ENCODE results near the gene RAF1. TPM values are rescaled to one million over a fixed set of nuclear protein-coding genes. Genes with fewer than 3 reads are reported as not detected.

The RAF1 gene
- total RNA-seq = 46.6 and 52.0 TPM in 2 replicates

DNA sequence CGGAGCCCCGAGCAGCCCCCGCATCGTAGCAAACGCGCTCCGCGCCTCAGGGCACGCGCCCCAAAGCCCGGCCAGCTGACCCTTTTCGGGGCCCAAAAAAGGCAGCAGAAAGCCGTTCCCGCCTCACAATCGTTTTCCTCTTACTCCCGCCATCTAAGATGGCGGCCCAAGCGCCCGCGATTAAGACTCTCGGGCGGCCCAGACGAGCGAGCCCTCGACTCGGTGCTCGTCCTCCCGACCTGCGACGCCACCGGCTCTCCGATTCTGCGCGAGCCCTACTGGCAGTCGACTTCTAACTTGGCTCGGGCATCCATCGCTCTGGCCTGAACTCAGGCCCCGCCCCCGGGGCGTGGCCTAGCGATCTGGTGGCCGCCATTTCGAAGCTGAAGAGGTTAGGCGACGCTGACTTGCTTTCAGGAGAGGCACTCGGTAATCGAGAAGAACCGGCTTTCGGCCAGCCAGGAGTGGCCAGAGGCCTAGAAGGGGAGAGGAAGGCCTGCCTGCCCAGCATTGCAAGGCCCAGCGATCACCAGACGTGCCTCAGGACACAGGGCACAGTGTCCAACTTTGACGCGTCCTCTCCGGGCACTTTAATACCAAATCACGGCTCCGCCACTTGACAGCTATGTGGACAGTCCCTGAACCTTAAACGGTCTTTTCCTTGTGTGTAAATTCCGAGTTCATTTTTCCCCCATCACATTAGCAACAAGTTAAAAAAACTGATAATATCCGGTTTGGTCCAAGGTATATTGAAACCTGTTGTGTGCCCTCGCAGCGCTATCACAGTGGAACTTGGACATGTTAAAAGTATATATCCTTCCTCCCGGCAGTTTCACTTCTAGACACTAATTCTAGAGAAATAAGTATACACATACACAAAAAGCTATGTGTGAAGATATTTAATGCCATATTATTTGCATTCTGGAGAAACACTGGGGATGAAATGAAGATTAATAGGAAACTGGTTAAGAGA is at the start of gene RAF1:
Gene RAF1, minus strand, starts transcription at position 182 of the 973 bp plus-strand sequence. CDS start 45,396 bp downstream, outside the sequence.

DNA sequence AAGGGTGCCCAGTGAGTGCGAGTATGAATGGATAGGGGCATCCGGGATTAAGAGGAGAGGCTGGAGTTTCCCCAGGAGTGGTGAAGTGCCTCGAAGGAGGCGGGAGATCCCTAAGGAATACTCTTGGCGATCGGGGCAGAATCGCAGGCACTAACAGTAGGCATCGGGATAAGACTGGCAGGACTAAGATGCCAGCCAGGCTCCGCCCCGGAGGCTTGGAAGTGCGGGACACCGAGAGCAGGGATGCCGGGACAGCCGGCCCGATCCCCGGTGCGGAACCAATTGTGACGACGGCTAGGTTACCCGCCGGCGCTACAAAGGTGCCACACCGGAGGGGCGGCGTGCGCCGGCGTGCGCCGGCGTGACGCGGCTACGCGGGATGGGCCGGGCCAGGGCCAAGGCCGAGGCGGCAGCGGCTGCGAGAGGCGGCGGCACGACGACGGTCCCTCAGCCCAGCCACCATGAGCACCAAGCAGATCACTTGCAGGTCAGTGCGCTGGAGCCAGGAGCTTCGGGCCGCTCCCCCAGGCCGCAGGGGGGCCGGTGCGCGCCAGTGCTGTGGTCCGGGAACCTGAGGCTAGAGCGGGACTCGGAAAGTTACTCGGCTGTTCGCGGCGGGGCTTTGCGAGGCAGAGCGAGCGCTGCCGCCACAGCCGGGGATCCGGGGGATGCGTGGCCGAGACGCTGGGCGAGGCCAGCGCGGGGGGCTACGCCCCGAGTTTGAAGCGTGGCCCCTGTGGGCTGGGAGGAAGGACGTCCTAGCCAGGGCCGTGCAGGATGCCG is 107.0 kb downstream of the RAF1 start, which contains the start of gene MKRN2:
Gene MKRN2, plus strand, starts transcription at position 398 of the 783 bp plus-strand sequence. Its CDS starts 64 bp downstream, at position 462.

DNA sequence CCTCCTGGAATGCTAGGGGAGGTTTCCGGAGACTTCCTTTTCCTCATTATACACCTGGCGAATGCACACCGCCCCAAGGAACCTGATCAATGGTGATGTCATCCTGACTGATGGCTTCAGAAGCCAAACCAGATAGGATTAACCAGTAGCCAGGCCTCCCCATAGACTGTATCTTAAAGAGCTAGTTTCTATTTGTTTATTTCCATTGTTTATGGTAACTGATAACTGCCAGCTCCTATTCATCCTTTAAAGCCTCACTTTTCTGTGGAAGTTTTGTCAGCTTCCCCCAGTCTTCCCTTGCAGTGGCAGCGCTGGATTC is 118.5 kb downstream of the RAF1 start, which contains the start of gene MKRN2OS:
Gene MKRN2OS, minus strand, starts transcription at position 27 of the 319 bp plus-strand sequence. CDS start 35 bp downstream, outside the sequence.

Other genes with a start within 250 kb of the RAF1 start
- gene TSEN2, start 179.6 kb downstream of the RAF1 start, total RNA-seq = 8.6 and 17.6 TPM in 2 replicates
- gene MKRN2OS, start 118.6 kb downstream of the RAF1 start, total RNA-seq = 1.1 and 1.8 TPM in 2 replicates
- 25.1 and 29.0 TPM in 2 replicates for gene MKRN2, start 107.0 kb downstream of the RAF1 start, total RNA-seq
- 30.8 and 68.6 TPM in 2 replicates for gene TMEM40, start 95.1 kb upstream of the RAF1 start, total RNA-seq
- 0.46 and 1.0 TPM in 2 replicates for gene CAND2, start 132.6 kb upstream of the RAF1 start, total RNA-seq
- gene RPL32, start 177.4 kb upstream of the RAF1 start, total RNA-seq = 2,452 and 2,871 TPM in 2 replicates